Karpas-422 (cell line): Measurements from ENCODE around the gene HAAO. TPM values are rescaled to one million over a fixed set of nuclear protein-coding genes. Genes with fewer than 3 reads are reported as not detected.
A peak's percentile ranks its signal among the peaks of the same experiment; 100 is the strongest.

Experiments
- DNase-seq: peaks from one replicate; pipeline ENCODE4 v3.0.0-alpha.2; 2015
- H2AFZ ChIP-seq: fragments of 200-600 bp; sonication (generic); 2 replicates; pipeline ENCODE4 v1.6.1; 2014; ENCODE audit warnings: antibody characterized with exemption, low read length, mixed read lengths
- H3K27ac ChIP-seq: fragments of 200-600 bp; sonication (generic); 2 replicates; pipeline ENCODE4 v1.5.1; 2014; ENCODE audit warnings: mild to moderate bottlenecking, low read length, moderate library complexity
- H3K27me3 ChIP-seq: fragments of 200-600 bp; sonication (generic); 2 replicates; pipeline ENCODE4 v1.6.1; 2014; ENCODE audit warnings: low read length, mixed read lengths
- H3K36me3 ChIP-seq: fragments of 200-600 bp; sonication (generic); 2 replicates; pipeline ENCODE4 v1.6.1; 2014; ENCODE audit warnings: low read length, mixed read lengths; ENCODE audit not compliant: insufficient read depth
- H3K4me1 ChIP-seq: fragments of 200-600 bp; sonication (generic); 2 replicates; pipeline ENCODE4 v1.6.1; 2014; ENCODE audit warnings: mild to moderate bottlenecking, low read length, mixed read lengths
- H3K4me2 ChIP-seq: fragments of 200-600 bp; sonication (generic); 2 replicates; pipeline ENCODE4 v1.6.1; 2014; ENCODE audit warnings: low read length, low read depth, mild to moderate bottlenecking; ENCODE audit not compliant: poor library complexity, severe bottlenecking
- H3K4me3 ChIP-seq: fragments of 200-600 bp; sonication (generic); 2 replicates; pipeline ENCODE4 v1.5.1; 2014; ENCODE audit warnings: mild to moderate bottlenecking, antibody characterized with exemption, low read length, mixed read lengths
- H3K79me2 ChIP-seq: fragments of 200-600 bp; sonication (generic); 2 replicates; pipeline ENCODE4 v1.6.1; 2014; ENCODE audit warnings: mild to moderate bottlenecking, low read length, mixed read lengths
- H3K9ac ChIP-seq: fragments of 200-600 bp; sonication (generic); 2 replicates; pipeline ENCODE4 v1.6.0; 2014; ENCODE audit warnings: low read length
- H3K9me2 ChIP-seq: fragments of 200-600 bp; sonication (generic), shearing (Covaris generic); replicated peaks from 2 replicates; pipeline ENCODE4 v1.6.0; 2014; ENCODE audit warnings: mild to moderate bottlenecking, low read length, moderate library complexity; ENCODE audit not compliant: insufficient read depth
- H3K9me3 ChIP-seq: fragments of 300-700, 200-600 bp; sonication (generic); 2 replicates; pipeline ENCODE4 v1.6.1; 2014; ENCODE audit warnings: low read length, mixed read lengths
- H4K20me1 ChIP-seq: fragments of 200-600 bp; sonication (generic); 2 replicates; pipeline ENCODE4 v1.6.1; 2014; ENCODE audit warnings: mild to moderate bottlenecking, antibody characterized with exemption, low read length, low read depth; ENCODE audit not compliant: insufficient read depth
- total RNA-seq: library from RNA; depleted of rRNA; stranded (reverse); fragments of >200 nt; shearing (Covaris generic); gene quantifications from 2 replicates; pipeline ENCODE4 v1.2.3, GENCODE V29; 2014; ENCODE audit warnings: low replicate concordance

Gene HAAO
- total RNA-seq, 1 experiment from 2014 or later = not detected

DNA sequence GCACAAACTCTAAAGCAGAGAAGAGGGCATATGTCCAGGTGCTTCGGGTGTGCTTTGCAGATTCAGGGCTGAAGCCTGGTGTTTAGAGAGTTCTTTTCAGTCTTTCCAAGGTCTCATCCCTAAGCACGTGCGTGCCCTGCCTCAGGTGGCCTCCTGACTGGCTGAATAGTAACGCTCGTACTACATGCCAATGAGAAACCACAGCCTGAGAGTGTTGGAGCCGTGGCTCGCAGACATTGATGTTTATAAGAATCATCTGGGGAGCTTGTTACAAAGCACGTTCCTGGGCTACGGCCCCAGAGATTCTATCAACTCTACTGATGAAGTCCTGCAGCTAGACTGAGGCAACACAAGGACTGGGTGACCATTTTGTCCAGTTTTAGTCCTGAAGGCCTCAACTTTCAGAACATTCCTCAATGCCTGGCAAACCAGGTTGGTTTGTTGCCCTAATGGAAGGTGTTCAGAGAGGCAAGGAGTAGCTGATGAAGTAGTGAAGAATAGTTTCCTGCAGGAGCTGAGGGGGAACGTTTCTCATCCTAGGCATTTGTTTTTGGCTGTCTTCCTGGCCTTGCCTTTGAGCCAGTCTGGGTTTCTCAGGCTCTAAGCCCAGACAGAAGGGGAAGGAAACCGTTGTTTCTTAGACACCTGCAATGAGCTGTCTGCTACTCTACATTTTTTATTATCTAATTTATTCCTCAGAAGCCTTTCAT, 31.5 kb upstream of the HAAO start:
- Histone ChIP-seq H3K9ac (no peak overlapping the region), H4K20me1 (no peaks in the 10 kb centered on the region), H3K4me3 (no peak overlapping the region), H3K79me2 (no peaks in the 10 kb centered on the region), H2AFZ (no peak overlapping the region), H3K9me2 (no peaks in the 10 kb centered on the region), H3K9me3 (no peaks in the 10 kb centered on the region), H3K4me1 (peaks cover 3% of the 10 kb centered on the region), H3K27ac (no peak overlapping the region), H3K36me3 (no peaks in the 10 kb centered on the region), H3K27me3 (no peaks in the 10 kb centered on the region), H3K4me2 (no peak overlapping the region)
- DNase-seq = no peak

DNA sequence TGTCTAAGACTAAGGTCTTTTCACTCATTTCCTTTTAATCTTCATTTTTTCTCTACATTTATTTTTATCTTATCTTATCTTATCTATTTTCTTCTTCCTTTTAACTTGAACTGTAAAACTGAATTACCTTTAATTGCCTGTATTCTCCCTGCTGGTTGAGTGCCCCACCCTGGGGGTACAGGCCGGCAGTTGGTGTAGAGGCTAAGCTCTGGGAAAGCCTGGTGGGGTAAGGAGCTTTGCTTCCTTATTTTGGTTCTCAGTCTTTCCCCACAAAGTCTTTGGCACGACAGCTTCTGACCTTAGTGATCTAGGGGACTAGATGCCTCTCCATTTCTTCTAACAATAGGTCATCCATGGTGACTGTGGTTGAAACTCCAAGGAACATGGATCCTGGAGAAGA, 26.8 kb upstream of the HAAO start:
- H3K9ac ChIP-seq = no peak overlapping the region
- no peak overlapping the region for H2AFZ ChIP-seq
- H3K27me3 ChIP-seq = no peaks in the 10 kb centered on the region
- H3K4me2 ChIP-seq = no peak overlapping the region
- H3K27ac ChIP-seq = no peak overlapping the region
- no peaks in the 10 kb centered on the region for H4K20me1 ChIP-seq
- H3K36me3 ChIP-seq = no peaks in the 10 kb centered on the region; the same call in 1 of the 2 replicates
- H3K4me1 ChIP-seq = no peaks in the 10 kb centered on the region
- H3K9me3 ChIP-seq = no peaks in the 10 kb centered on the region; the same call in 1 of the 2 replicates
- H3K79me2 ChIP-seq = no peaks in the 10 kb centered on the region
- DNase-seq = no peak
- H3K9me2 ChIP-seq = no peaks in the 10 kb centered on the region
- H3K4me3 ChIP-seq = no peak overlapping the region

- DNase-seq = no peak
- Histone ChIP-seq H3K4me2 (no peak overlapping the region), H3K4me1 (peaks cover 9% of the 10 kb centered on the region), H3K9me2 (no peaks in the 10 kb centered on the region), H3K36me3 (peaks cover 4% of the 10 kb centered on the region; the same call in 1 of the 2 replicates), H4K20me1 (no peaks in the 10 kb centered on the region), H3K27ac (no peak overlapping the region), H3K79me2 (no peaks in the 10 kb centered on the region), H3K4me3 (no peak overlapping the region), H3K9ac (no peak overlapping the region), H3K27me3 (no peaks in the 10 kb centered on the region), H2AFZ (no peak overlapping the region), H3K9me3 (peaks cover 3% of the 10 kb centered on the region; the same call in 1 of the 2 replicates)
These were observed 23.3 kb upstream of the HAAO start for GRCh38 chr2:42815726-42816125.

GRCh38 chr2:42813763-42814162, 21.4 kb upstream of the HAAO start:
- Histone ChIP-seq H3K79me2 (no peaks in the 10 kb centered on the region), H3K27ac (no peak overlapping the region), H3K4me3 (no peak overlapping the region), H3K9ac (no peak overlapping the region), H3K4me1 (peaks cover 23% of the 10 kb centered on the region), H2AFZ (no peak overlapping the region), H3K9me3 (peaks cover 3% of the 10 kb centered on the region; the same call in 1 of the 2 replicates), H4K20me1 (no peaks in the 10 kb centered on the region), H3K4me2 (no peak overlapping the region), H3K27me3 (no peaks in the 10 kb centered on the region), H3K9me2 (no peaks in the 10 kb centered on the region), H3K36me3 (peaks cover 4% of the 10 kb centered on the region; the same call in 1 of the 2 replicates)
- no peak for DNase-seq

- H2AFZ ChIP-seq = no peak overlapping the region
- no peak overlapping the region for H3K4me3 ChIP-seq
- no peak overlapping the region for H3K9ac ChIP-seq
- H3K9me3 ChIP-seq = peaks cover 3% of the 10 kb centered on the region; the same call in 1 of the 2 replicates
- no peaks in the 10 kb centered on the region for H3K79me2 ChIP-seq
- H3K27ac ChIP-seq = no peak overlapping the region
- H3K4me2 ChIP-seq = no peak overlapping the region
- H3K4me1 ChIP-seq = peaks cover 23% of the 10 kb centered on the region
- DNase-seq = no peak
- peaks cover 4% of the 10 kb centered on the region; the same call in 1 of the 2 replicates for H3K36me3 ChIP-seq
- no peaks in the 10 kb centered on the region for H3K27me3 ChIP-seq
- no peaks in the 10 kb centered on the region for H3K9me2 ChIP-seq
- H4K20me1 ChIP-seq = no peaks in the 10 kb centered on the region
These were observed 20.6 kb upstream of the HAAO start for GRCh38 chr2:42812899-42813479.

- peak overlapping the region; percentile 87 for H3K27ac ChIP-seq
- peaks cover 23% of the 10 kb centered on the region for H3K4me1 ChIP-seq
- no peaks in the 10 kb centered on the region for H4K20me1 ChIP-seq
- H3K9me2 ChIP-seq = no peaks in the 10 kb centered on the region
- peak; percentile 70 for DNase-seq
- peak overlapping the region; percentile 87 for H3K9ac ChIP-seq
- no peaks in the 10 kb centered on the region for H3K27me3 ChIP-seq
- peak overlapping the region; percentile 97 for H3K4me2 ChIP-seq
- peaks cover 3% of the 10 kb centered on the region; the same call in 1 of the 2 replicates for H3K9me3 ChIP-seq
- peak overlapping the region; percentile 85 for H3K4me3 ChIP-seq
- peaks cover 4% of the 10 kb centered on the region; the same call in 1 of the 2 replicates for H3K36me3 ChIP-seq
- no peaks in the 10 kb centered on the region for H3K79me2 ChIP-seq
- peak overlapping the region; percentile 77 for H2AFZ ChIP-seq
These were observed 18.8 kb upstream of the HAAO start for GRCh38 chr2:42810971-42811811.

GRCh38 chr2:42810121-42810970, 18.0 kb upstream of the HAAO start:
- Histone ChIP-seq H2AFZ (peak overlapping the region; percentile 77), H3K27me3 (no peaks in the 10 kb centered on the region), H3K79me2 (no peaks in the 10 kb centered on the region), H3K4me3 (peak overlapping the region; percentile 85), H3K36me3 (peaks cover 4% of the 10 kb centered on the region; the same call in 1 of the 2 replicates), H3K4me2 (peak overlapping the region; percentile 97), H3K9me2 (no peaks in the 10 kb centered on the region), H3K9ac (peak overlapping the region; percentile 87), H3K27ac (peak overlapping the region; percentile 87), H3K9me3 (peaks cover 3% of the 10 kb centered on the region; the same call in 1 of the 2 replicates), H3K4me1 (peaks cover 23% of the 10 kb centered on the region), H4K20me1 (no peaks in the 10 kb centered on the region)
- peak; percentile 96 for DNase-seq
